ENCODE measurements around the gene SHKBP1. TPM values are rescaled to one million over a fixed set of nuclear protein-coding genes. Genes with fewer than 3 reads are reported as not detected.

Gene SHKBP1
- total RNA-seq (100 to 1,000 TPM in 1 of 2 donors, 10 to 100 TPM in 1; 21.1 to 105 TPM), polyA plus RNA-seq (100 to 1,000 TPM in 1 of 2 donors, 10 to 100 TPM in 1; 89.0 to 191 TPM)
- long read RNA-seq, donor 1, transcript SHKBP1-201 (18 exons, 2,363 nt) = major isoform, 12 of 12 reads
- long read RNA-seq, donor 1, partial matches to known transcripts = 0 of 12 reads
- long read RNA-seq, donor 1, other reads (novel, unspliced or antisense) = 0 of 12 reads
- long read RNA-seq, donor 2, partial matches to known transcripts = 0 of 1 reads
- long read RNA-seq, donor 2, other reads (novel, unspliced or antisense) = 0 of 1 reads
- long read RNA-seq, donor 3, partial matches to known transcripts = 0 of 3 reads
- long read RNA-seq, donor 3, other reads (novel, unspliced or antisense) = 0 of 3 reads
- long read RNA-seq, donor 4, partial matches to known transcripts = 0 of 6 reads
- long read RNA-seq, donor 4, other reads (novel, unspliced or antisense) = 0 of 6 reads
- long read RNA-seq, donor 5, transcript SHKBP1-201 (18 exons, 2,363 nt) = major isoform, 11 of 13 reads
- long read RNA-seq, donor 5, partial matches to known transcripts = 0 of 13 reads
- long read RNA-seq, donor 5, other reads (novel, unspliced or antisense) = 0 of 13 reads

- TF ChIP-seq, protein P1, sequence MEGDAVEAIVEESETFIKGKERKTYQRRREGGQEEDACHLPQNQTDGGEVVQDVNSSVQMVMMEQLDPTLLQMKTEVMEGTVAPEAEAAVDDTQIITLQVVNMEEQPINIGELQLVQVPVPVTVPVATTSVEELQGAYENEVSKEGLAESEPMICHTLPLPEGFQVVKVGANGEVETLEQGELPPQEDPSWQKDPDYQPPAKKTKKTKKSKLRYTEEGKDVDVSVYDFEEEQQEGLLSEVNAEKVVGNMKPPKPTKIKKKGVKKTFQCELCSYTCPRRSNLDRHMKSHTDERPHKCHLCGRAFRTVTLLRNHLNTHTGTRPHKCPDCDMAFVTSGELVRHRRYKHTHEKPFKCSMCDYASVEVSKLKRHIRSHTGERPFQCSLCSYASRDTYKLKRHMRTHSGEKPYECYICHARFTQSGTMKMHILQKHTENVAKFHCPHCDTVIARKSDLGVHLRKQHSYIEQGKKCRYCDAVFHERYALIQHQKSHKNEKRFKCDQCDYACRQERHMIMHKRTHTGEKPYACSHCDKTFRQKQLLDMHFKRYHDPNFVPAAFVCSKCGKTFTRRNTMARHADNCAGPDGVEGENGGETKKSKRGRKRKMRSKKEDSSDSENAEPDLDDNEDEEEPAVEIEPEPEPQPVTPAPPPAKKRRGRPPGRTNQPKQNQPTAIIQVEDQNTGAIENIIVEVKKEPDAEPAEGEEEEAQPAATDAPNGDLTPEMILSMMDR (IDR thresholded peaks at IDR 0.05; ENCODE audit: control extremely low read depth, extremely low read depth) = no peak
Measured at GRCh38 chr19:40576585-40577451, at the start of gene SHKBP1. SHKBP1 (plus strand) TSS chr19:40576873; CDS start chr19:40576900, 27 bp downstream.

DNA sequence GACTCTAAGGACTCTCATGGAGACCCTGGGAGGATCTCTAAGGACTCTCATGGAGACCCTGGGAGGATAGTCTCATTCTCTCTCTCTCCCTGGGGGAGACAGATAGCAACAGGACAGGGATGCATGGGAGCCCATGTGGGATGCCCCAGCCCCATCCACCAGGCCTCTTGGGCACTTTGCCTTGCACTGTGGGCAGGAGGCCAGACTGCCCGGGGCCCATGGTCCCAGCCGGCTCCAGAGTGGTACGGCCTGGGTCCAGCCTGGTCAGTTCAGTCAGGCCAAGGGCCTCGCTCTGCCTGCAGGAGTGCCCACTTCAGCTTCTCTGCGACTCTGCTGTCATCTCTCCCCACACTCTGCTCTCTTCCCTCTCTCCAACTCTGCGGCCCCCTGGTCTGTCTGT lies 48.6 kb upstream of the SHKBP1 start:
- Histone ChIP-seq H3K4me3 (no peak overlapping the region), H3K27me3 (ENCODE audit: control insufficient read depth in 3 of 3, insufficient read depth in 3 of 3, low read length in 2 of 3) (peaks cover 0 to 2% (median 0%) of the 10 kb centered on the region in 3 donors), H3K9ac (ENCODE audit: insufficient read depth in 1 of 2, low read length in 2 of 2) (no peak overlapping the region), H3K9me3 (ENCODE audit: control insufficient read depth in 4 of 4, insufficient read depth in 3 of 4, low read length in 3 of 4) (no peaks in the 10 kb centered on the region), H3K36me3 (ENCODE audit: control insufficient read depth in 4 of 4, insufficient read depth in 4 of 4, low read length in 4 of 4) (no peaks in the 10 kb centered on the region), H3K4me1 (ENCODE audit: control insufficient read depth in 5 of 5, insufficient read depth in 5 of 5, low read length in 5 of 5) (peaks cover 0 to 9% (median 0%) of the 10 kb centered on the region in 5 donors), H3K27ac (ENCODE audit: low read depth in 1 of 2, low read length in 1 of 2) (no peak overlapping the region)
- ATAC-seq (ENCODE audit: insufficient read depth, low FRiP score) (no peak), DNase-seq (no peak)
- 78 to 86% methylated on average over 6 of the region's 6 CpGs for WGBS, 2 donors
- TF ChIP-seq, protein P1 (IDR thresholded peaks at IDR 0.05; ENCODE audit: control extremely low read depth, extremely low read depth) = no peak

More at GRCh38 chr19:40576585-40577451, at the start of gene SHKBP1:
- ATAC-seq (ENCODE audit: insufficient read depth, low FRiP score) = peak; percentile 99
- Histone ChIP-seq H3K4me1 (ENCODE audit: control insufficient read depth in 5 of 5, insufficient read depth in 5 of 5, low read length in 5 of 5) (peaks cover 0 to 6% (median 3%) of the 10 kb centered on the region in 5 donors), H3K9ac (ENCODE audit: insufficient read depth in 1 of 2, low read length in 2 of 2) (peak within 1 kb of the TSS; percentile 38 to 63), H3K27ac (ENCODE audit: low read depth in 1 of 2, low read length in 1 of 2) (peak within 1 kb of the TSS; percentile 75 to 80), H3K36me3 (ENCODE audit: control insufficient read depth in 4 of 4, insufficient read depth in 4 of 4, low read length in 4 of 4) (peaks cover 0 to 12% (median 4%) of the 10 kb centered on the region in 4 donors), H3K9me3 (ENCODE audit: control insufficient read depth in 4 of 4, insufficient read depth in 3 of 4, low read length in 3 of 4) (no peaks in the 10 kb centered on the region), H3K4me3 (peak within 1 kb of the TSS; percentile 82), H3K27me3 (ENCODE audit: control insufficient read depth in 3 of 3, insufficient read depth in 3 of 3, low read length in 2 of 3) (no peaks in the 10 kb centered on the region)
- 0 to 3% methylated on average over 44 to 54 of the region's 55 CpGs for WGBS, 2 donors
- DNase-seq = peak; percentile 96 to 97 (median 97)

- TF ChIP-seq, protein P1 (IDR thresholded peaks at IDR 0.05; ENCODE audit: control extremely low read depth, extremely low read depth) = no peak
- no peak for ATAC-seq (ENCODE audit: insufficient read depth, low FRiP score)
- 67 to 76% methylated on average over 14 of the region's 14 CpGs for WGBS, 2 donors
- Histone ChIP-seq H3K27ac (ENCODE audit: low read depth in 1 of 2, low read length in 1 of 2) (no peak overlapping the region), H3K9ac (ENCODE audit: insufficient read depth in 1 of 2, low read length in 2 of 2) (no peak overlapping the region), H3K4me3 (no peak overlapping the region), H3K4me1 (ENCODE audit: control insufficient read depth in 5 of 5, insufficient read depth in 5 of 5, low read length in 5 of 5) (peaks cover 0 to 9% (median 0%) of the 10 kb centered on the region in 5 donors), H3K9me3 (ENCODE audit: control insufficient read depth in 4 of 4, insufficient read depth in 3 of 4, low read length in 3 of 4) (no peaks in the 10 kb centered on the region), H3K36me3 (ENCODE audit: control insufficient read depth in 4 of 4, insufficient read depth in 4 of 4, low read length in 4 of 4) (no peaks in the 10 kb centered on the region), H3K27me3 (ENCODE audit: control insufficient read depth in 3 of 3, insufficient read depth in 3 of 3, low read length in 2 of 3) (peaks cover 0 to 5% (median 0%) of the 10 kb centered on the region in 3 donors)
- DNase-seq = no peak
Measured at GRCh38 chr19:40528533-40529092, 48.1 kb upstream of the SHKBP1 start.
